Measurements from ENCODE around the gene RFX8. TPM values are rescaled to one million over a fixed set of nuclear protein-coding genes. Genes with fewer than 3 reads are reported as not detected.

RFX8 gene
- total RNA-seq, 4 donors from 2014 or later = 0.91 TPM; not detected in 3

DNA sequence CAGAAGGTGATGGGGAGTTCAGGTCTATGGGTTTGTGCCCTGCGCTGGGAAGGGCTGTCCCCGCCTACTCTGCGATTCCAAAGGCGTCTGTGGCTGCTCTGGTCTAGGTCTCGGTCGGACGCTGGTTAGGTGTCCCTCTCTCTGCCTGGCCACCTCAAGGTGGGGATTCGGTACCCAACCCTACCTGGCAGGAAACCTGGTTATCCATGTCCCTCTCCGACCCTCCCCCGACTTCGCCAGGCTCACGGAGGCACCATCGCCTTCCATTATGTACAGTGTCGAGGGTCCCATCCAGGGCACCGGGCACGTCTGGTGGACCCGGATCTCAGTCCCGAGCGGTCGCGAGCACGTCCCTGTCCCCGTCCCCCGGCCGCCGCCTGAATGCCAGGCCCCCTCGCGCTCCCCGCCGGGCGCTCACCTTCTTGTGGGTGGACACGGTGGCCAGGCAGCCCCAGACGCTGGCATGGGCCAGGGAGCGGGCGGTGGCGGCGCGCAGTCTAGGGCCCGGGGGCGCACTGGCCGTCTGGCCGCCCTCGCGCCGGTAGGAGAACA lies 88.2 kb downstream of the RFX8 start:
- no peaks in the 10 kb centered on the region for H3K36me3 ChIP-seq
- H3K27ac ChIP-seq (replicated peaks in 1 of 4) = no peak overlapping the region
- H3K4me1 ChIP-seq = peaks cover 11 to 18% (median 17%) of the 10 kb centered on the region in 4 donors
- DNase-seq (ENCODE audit: extremely low spot score) = no peak
- no peaks in the 10 kb centered on the region for H3K9me3 ChIP-seq
- H3K27me3 ChIP-seq = peaks cover 4 to 79% (median 14%) of the 10 kb centered on the region in 4 donors
- H3K4me3 ChIP-seq = peak overlapping the region; percentile 48 to 58 (median 52)
- TF ChIP-seq, protein P1, sequence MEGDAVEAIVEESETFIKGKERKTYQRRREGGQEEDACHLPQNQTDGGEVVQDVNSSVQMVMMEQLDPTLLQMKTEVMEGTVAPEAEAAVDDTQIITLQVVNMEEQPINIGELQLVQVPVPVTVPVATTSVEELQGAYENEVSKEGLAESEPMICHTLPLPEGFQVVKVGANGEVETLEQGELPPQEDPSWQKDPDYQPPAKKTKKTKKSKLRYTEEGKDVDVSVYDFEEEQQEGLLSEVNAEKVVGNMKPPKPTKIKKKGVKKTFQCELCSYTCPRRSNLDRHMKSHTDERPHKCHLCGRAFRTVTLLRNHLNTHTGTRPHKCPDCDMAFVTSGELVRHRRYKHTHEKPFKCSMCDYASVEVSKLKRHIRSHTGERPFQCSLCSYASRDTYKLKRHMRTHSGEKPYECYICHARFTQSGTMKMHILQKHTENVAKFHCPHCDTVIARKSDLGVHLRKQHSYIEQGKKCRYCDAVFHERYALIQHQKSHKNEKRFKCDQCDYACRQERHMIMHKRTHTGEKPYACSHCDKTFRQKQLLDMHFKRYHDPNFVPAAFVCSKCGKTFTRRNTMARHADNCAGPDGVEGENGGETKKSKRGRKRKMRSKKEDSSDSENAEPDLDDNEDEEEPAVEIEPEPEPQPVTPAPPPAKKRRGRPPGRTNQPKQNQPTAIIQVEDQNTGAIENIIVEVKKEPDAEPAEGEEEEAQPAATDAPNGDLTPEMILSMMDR (IDR thresholded peaks at IDR 0.05) = no peak
- TF ChIP-seq EP300 (IDR thresholded peaks at IDR 0.05) (no peak), POLR2AphosphoS5 (IDR thresholded peaks at IDR 0.05) (no peak), POLR2A (IDR thresholded peaks at IDR 0.05; ENCODE audit: low read depth) (no peak)
- intact Hi-C loops (cut with DNase I) = no loop called here
- WGBS = 6% methylated on average over 24 of the region's 45 CpGs

DNA sequence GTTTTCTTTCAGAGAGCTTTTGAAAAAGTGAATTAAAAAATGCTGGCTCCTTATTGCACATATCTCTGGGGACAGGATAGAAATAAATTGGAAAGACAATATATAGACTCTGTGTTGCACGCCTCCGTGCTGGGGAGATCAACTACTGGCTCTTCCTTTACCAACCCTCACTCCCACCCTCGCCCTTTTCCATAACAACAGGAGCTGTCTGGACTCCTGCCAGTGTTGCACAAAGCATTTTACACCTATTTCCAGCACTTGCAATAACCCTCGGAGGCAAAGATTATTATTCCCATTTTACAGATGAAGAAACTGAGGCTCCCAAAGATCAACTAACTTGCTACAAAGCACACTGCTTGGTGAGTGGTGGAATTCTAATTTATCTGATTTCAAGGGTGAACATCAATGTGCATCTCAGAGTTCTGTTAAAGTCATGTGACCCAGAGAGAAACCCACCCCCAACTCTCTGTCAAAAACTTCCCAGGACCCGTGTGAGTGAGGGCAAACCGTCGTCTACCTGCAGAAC lies 91.8 kb downstream of the RFX8 start:
- no peak for DNase-seq (ENCODE audit: extremely low spot score)
- no peak overlapping the region for H3K4me3 ChIP-seq
- H3K4me1 ChIP-seq = peaks cover 11 to 18% (median 17%) of the 10 kb centered on the region in 4 donors
- H3K27me3 ChIP-seq = peaks cover 4 to 53% (median 11%) of the 10 kb centered on the region in 4 donors
- TF ChIP-seq POLR2AphosphoS5 (IDR thresholded peaks at IDR 0.05) = no peak
- H3K9me3 ChIP-seq = no peaks in the 10 kb centered on the region
- H3K27ac ChIP-seq (replicated peaks in 1 of 4) = no peak overlapping the region
- intact Hi-C loops (cut with DNase I) = no loop called here
- H3K36me3 ChIP-seq = no peaks in the 10 kb centered on the region
- 82% methylated on average over 7 of the region's 7 CpGs for WGBS

DNA sequence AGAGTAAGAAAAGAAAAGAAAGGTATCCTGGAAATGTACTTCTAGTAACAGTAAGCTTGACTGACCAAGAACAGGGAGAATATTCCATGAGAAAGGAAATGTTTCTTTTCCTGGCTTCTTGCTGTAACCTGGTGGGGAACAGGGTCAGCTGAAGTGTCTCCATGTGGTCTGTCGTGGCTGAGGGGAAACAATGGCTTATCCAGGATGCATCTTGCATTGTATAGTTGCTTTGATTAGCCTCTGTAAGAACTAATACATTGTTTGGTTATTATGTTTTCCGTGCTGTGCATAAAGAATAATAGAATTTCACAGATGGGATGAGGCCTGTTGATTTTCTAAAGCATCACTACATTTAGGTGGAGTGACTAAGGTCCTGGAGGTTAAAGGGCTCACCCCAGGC lies 92.5 kb downstream of the RFX8 start:
- TF ChIP-seq POLR2A (IDR thresholded peaks at IDR 0.05; ENCODE audit: low read depth) (no peak), POLR2AphosphoS5 (IDR thresholded peaks at IDR 0.05) (no peak), EP300 (IDR thresholded peaks at IDR 0.05) (no peak)
- TF ChIP-seq, protein P1 (IDR thresholded peaks at IDR 0.05) = no peak
- H3K27ac ChIP-seq (replicated peaks in 1 of 4) = no peak overlapping the region
- H3K4me1 ChIP-seq = peaks cover 7 to 13% (median 13%) of the 10 kb centered on the region in 4 donors
- peaks cover 4 to 47% (median 11%) of the 10 kb centered on the region in 4 donors for H3K27me3 ChIP-seq
- WGBS = 67% methylated on average over 2 of the region's 2 CpGs
- no peaks in the 10 kb centered on the region for H3K36me3 ChIP-seq
- no peak for DNase-seq (ENCODE audit: extremely low spot score)
- H3K9me3 ChIP-seq = no peaks in the 10 kb centered on the region
- no peak overlapping the region for H3K4me3 ChIP-seq
- intact Hi-C loops (cut with DNase I) = no loop called here

DNA sequence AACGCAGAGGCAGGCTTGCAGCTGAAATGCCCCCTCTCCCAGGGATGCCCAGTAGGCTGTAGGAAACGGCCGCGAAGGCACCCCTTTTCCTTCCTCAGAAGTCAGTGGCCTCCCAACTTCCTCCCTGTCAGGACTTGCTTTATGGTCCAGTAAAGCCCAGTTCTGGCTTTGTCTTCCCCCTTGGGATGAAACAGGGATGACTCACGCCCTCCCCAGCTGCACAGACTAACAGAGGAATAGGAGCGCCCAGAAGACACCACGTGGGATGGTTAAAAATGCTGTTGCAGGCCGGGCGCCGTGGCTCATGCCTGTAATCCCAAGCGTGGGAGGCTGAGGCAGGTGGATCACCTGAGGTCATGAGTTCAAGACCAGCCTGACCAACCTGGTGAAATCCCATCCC lies 94.5 kb downstream of the RFX8 start:
- no peak for DNase-seq (ENCODE audit: extremely low spot score)
- H3K27me3 ChIP-seq = peaks cover 0 to 27% (median 0%) of the 10 kb centered on the region in 4 donors
- TF ChIP-seq POLR2AphosphoS5 (IDR thresholded peaks at IDR 0.05) (no peak), POLR2A (IDR thresholded peaks at IDR 0.05; ENCODE audit: low read depth) (no peak), EP300 (IDR thresholded peaks at IDR 0.05) (no peak)
- TF ChIP-seq, protein P1 (IDR thresholded peaks at IDR 0.05) = no peak
- whole genome bisulfite sequencing = 67% methylated on average over 11 of the region's 11 CpGs
- H3K36me3 ChIP-seq = no peaks in the 10 kb centered on the region
- no peaks in the 10 kb centered on the region for H3K9me3 ChIP-seq
- H3K4me3 ChIP-seq = no peak overlapping the region
- H3K4me1 ChIP-seq = no peaks in the 10 kb centered on the region
- intact Hi-C loops (cut with DNase I) = no loop called here
- H3K27ac ChIP-seq (replicated peaks in 1 of 4) = no peak overlapping the region

DNA sequence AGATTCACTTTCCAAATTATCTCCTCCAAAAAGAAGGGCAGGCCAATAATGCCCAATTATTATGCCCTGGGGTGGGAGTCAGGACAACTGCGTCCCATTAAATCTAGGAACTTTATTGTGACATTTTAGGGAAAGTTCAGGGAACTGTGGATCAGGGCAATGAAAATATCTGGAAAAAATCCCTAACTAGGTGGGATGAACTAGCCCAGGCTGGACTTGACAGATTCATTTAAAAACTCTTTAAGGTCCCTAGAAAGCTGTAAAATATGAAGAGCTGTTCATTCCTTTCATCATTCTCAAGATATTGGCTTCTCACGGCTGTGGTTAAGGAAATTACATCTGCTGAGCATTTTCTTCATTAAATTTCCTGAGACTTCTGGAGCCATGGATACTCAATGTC lies 95.8 kb downstream of the RFX8 start:
- H3K4me3 ChIP-seq = no peak overlapping the region
- no peaks in the 10 kb centered on the region for H3K36me3 ChIP-seq
- H3K9me3 ChIP-seq = no peaks in the 10 kb centered on the region
- TF ChIP-seq, protein P1 (IDR thresholded peaks at IDR 0.05) = no peak
- TF ChIP-seq POLR2AphosphoS5 (IDR thresholded peaks at IDR 0.05) = no peak
- TF ChIP-seq EP300 (IDR thresholded peaks at IDR 0.05) = no peak
- TF ChIP-seq POLR2A (IDR thresholded peaks at IDR 0.05; ENCODE audit: low read depth) = no peak
- H3K4me1 ChIP-seq = no peaks in the 10 kb centered on the region
- no peak for DNase-seq (ENCODE audit: extremely low spot score)
- WGBS = 91% methylated on average over 2 of the region's 2 CpGs
- intact Hi-C loops (cut with DNase I) = no loop called here
- H3K27ac ChIP-seq (replicated peaks in 1 of 4) = no peak overlapping the region
- H3K27me3 ChIP-seq = peaks cover 0 to 14% (median 0%) of the 10 kb centered on the region in 4 donors

All from esophagus muscularis mucosa (tissue), 4 donors.